Stimulated activated CD8-positive, alpha-beta memory T cell treated with anti-CD3 and anti-CD28 coated beads, Interleukin-15, amount 100 ng/mL, for 48 hours (primary cell): ENCODE results near the gene SLC28A1.
"Not testable (repeated sequence)": the region's sequence is repeated elsewhere in the genome, so short reads cannot be mapped to it uniquely, and the experiment has no call there.

Experiments
- DNase-seq, 2 donors: peaks; one replicate each; pipeline ENCODE4 v3.0.0-alpha.2; 2020; ENCODE audit warnings: low read depth in 2 of 2

The SLC28A1 gene

GRCh38 chr15:84862214-84862975 lies 22.1 kb upstream of the SLC28A1 start:
- DNase-seq, result no peak

- no peak for DNase-seq
Measured at GRCh38 chr15:84863565-84864443, 20.7 kb upstream of the SLC28A1 start.

- no peak for DNase-seq
Measured at GRCh38 chr15:84864444-84864795, 20.0 kb upstream of the SLC28A1 start.

- no peak for DNase-seq
Measured at GRCh38 chr15:84865074-84865569, 19.3 kb upstream of the SLC28A1 start.

GRCh38 chr15:84868037-84868880 lies 16.2 kb upstream of the SLC28A1 start:
- no peak for DNase-seq

GRCh38 chr15:84869510-84869909 lies 15.0 kb upstream of the SLC28A1 start:
- no peak for DNase-seq

GRCh38 chr15:84871428-84871985 lies 13.0 kb upstream of the SLC28A1 start:
- no peak for DNase-seq

- no peak for DNase-seq
Measured at GRCh38 chr15:84872009-84872910, 12.2 kb upstream of the SLC28A1 start.

- DNase-seq, result no peak
Measured at GRCh38 chr15:84873997-84874396, 10.5 kb upstream of the SLC28A1 start.

GRCh38 chr15:84874981-84875699 lies 9.3 kb upstream of the SLC28A1 start:
- no peak for DNase-seq

- no peak for DNase-seq
Measured at GRCh38 chr15:84876269-84876668, 8.2 kb upstream of the SLC28A1 start.

- DNase-seq, result not testable (repeated sequence)
Measured at GRCh38 chr15:84877701-84878100, 6.8 kb upstream of the SLC28A1 start.

- DNase-seq, result peak; percentile 28
Measured at GRCh38 chr15:84878504-84878903, 6.0 kb upstream of the SLC28A1 start.

GRCh38 chr15:84879088-84879780 lies 5.2 kb upstream of the SLC28A1 start:
- no peak for DNase-seq

GRCh38 chr15:84880007-84880406 lies 4.5 kb upstream of the SLC28A1 start:
- DNase-seq, result no peak

GRCh38 chr15:84880822-84881519 lies 3.5 kb upstream of the SLC28A1 start:
- DNase-seq, result no peak

- no peak for DNase-seq
Measured at GRCh38 chr15:84881520-84881830, 3.0 kb upstream of the SLC28A1 start.

- DNase-seq, result no peak
Measured at GRCh38 chr15:84883466-84883865, 996 bp upstream of the SLC28A1 start.

- no peak for DNase-seq
Measured at GRCh38 chr15:84885801-84886200, 1.3 kb downstream of the SLC28A1 start.
